GM12873 (cell line): ENCODE measurements around the gene DPYSL4.

Experiments
- CTCF ChIP-seq: IDR thresholded peaks from 2 replicates; pipeline ENCODE4 v1.5.1; 2012; ENCODE audit warnings: low read depth, mild to moderate bottlenecking, moderate library complexity, low read length, control low read depth; ENCODE audit not compliant: insufficient read depth; ENCODE audit errors: missing control alignments

DPYSL4 gene

GRCh38 chr10:132174237-132174636 lies 12.5 kb upstream of the DPYSL4 start:
- TF ChIP-seq CTCF, result no peak

DNA sequence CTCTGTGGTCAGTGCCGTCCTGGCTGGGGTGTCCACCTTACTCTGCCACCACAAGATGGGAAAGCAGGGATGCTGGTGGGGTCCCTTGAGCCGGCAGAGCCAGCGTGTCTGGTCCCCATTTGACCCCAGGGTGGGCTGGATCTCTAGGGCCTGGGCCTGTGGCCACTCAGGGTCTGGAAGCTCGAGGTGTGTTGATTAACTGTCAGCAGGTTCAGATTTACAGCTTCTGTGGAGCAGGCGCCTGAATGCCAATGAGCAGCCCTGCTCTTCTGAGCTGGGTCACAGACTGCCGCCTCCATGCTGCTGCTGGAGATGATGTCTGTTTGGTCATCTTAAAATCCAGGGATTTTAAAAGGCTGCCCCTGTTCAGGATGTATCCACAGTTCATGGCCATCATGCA lies 11.3 kb upstream of the DPYSL4 start:
- TF ChIP-seq CTCF, result no peak

DNA sequence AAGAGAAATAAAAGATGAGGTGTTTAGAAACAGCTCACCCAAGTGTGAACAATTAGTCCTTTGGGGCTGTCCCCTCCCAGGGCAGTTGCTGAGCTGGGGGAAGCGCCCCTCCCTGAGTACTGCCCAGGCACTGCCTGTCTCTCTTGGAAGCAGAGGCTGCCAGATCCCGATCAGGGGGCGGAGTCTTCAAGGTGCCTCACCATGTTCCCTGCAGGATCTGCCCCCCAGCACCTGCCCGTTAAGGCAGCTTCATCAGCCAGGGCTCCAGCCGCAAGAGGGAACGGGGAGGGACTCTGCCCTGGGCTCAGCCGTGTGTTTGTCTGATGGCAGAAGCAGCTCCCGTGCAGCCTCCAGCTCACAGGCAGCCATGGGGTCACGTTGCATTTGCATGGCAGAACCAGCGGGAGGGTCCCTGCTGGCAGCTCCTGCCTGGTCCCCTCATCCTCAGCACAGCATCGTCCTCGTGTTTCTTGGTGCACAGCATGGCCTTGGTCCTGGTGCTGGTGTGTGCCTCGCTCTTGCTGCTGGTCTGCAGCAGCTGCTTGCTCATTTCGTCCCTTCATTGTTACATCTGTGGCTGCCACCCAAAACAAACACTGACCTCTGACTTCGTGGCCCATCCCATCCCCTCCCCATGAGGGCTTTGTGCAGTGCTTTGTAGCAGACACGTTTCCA lies 10.7 kb upstream of the DPYSL4 start:
- no peak for TF ChIP-seq CTCF

- no peak for TF ChIP-seq CTCF
Measured at GRCh38 chr10:132176623-132177500, 9.9 kb upstream of the DPYSL4 start.

GRCh38 chr10:132178046-132178445 lies 8.7 kb upstream of the DPYSL4 start:
- no peak for TF ChIP-seq CTCF

- no peak for TF ChIP-seq CTCF
Measured at GRCh38 chr10:132178672-132179545, 7.8 kb upstream of the DPYSL4 start.
